Thyroid gland (tissue), 4 donors: ENCODE data around the gene BMP3. TPM values are rescaled to one million over a fixed set of nuclear protein-coding genes. Genes with fewer than 3 reads are reported as not detected.

ENCODE experiments used
- DNase-seq, 2 donors: peaks; one replicate each; pipeline ENCODE4 v3.0.0-alpha.2; 2019
- H3K27ac ChIP-seq, 3 donors: fragments of 200-600 bp; sonication (generic); 1 replicate in 2 of 3; 2 replicates in 1 of 3; pipeline ENCODE4 v1.5.1; 2016 to 2019; ENCODE audit warnings: mild to moderate bottlenecking in 1 of 3, moderate library complexity in 1 of 3
- H3K27me3 ChIP-seq: fragments of 200-600 bp; sonication (generic); one replicate; pipeline ENCODE4 v1.5.1; 2019
- H3K36me3 ChIP-seq, 2 donors: fragments of 200-600 bp; sonication (generic); one replicate each; pipeline ENCODE4 v1.5.1; 2016 to 2019
- H3K4me1 ChIP-seq, 2 donors: fragments of 200-600 bp; sonication (generic); one replicate each; pipeline ENCODE4 v1.5.1; 2017 to 2019
- H3K4me3 ChIP-seq, 3 donors: fragments of 200-600 bp; sonication (generic); replicated peaks in 1 of 3; 1 replicate in 2 of 3; 2 replicates in 1 of 3; pipeline ENCODE4 v1.5.1; 2016; ENCODE audit warnings: mild to moderate bottlenecking in 1 of 3
- H3K9me3 ChIP-seq: fragments of 200-600 bp; sonication (generic); one replicate; pipeline ENCODE4 v1.5.1; 2017
- CTCF ChIP-seq, 6 experiments: fragments of 200-600 bp in 3 of 6; fragments of 450-650 bp in 3 of 6; sonication (generic) in 3 of 6; IDR thresholded peaks; one replicate each; pipeline ENCODE4 v1.5.1; 2016 to 2019; ENCODE audit warnings: antibody characterized with exemption in 6 of 6, mild to moderate bottlenecking in 2 of 6, inconsistent platforms in 1 of 6, moderate library complexity in 1 of 6
- POLR2A ChIP-seq, 2 donors: fragments of 450-650 bp; IDR thresholded peaks; one replicate each; pipeline ENCODE4 v1.6.1; 2017; ENCODE audit warnings: antibody characterized with exemption in 2 of 2, mild to moderate bottlenecking in 2 of 2, moderate library complexity in 1 of 2
- WGBS, 2 donors: methylation state at CpG; one replicate each; pipeline ENCODE4 v1.1.5; 2017; 5-methylcytosine and 5-hydroxymethylcytosine counted together
- intact Hi-C: fragments of 100-400 bp; cut with DNase I; formaldehyde crosslinking; loops from one replicate; pipeline ENCODE4 v1.15.1; 2023
- total RNA-seq, 4 donors: library from RNA; depleted of rRNA; stranded (reverse); fragments of >200 nt; gene quantifications; one replicate each; pipeline ENCODE4 v1.2.3, GENCODE V29; 2016

The BMP3 gene
- total RNA-seq, 4 donors from 2014 or later = 0.13 to 0.45 (median 0.15) TPM; not detected in 1

- Histone ChIP-seq H3K27ac (no peak overlapping the region), H3K4me1 (no peaks in the 10 kb centered on the region), H3K36me3 (no peaks in the 10 kb centered on the region), H3K4me3 (no peak overlapping the region), H3K9me3 (no peaks in the 10 kb centered on the region), H3K27me3 (no peaks in the 10 kb centered on the region)
- TF ChIP-seq POLR2A (IDR thresholded peaks at IDR 0.05) (no peak), CTCF (IDR thresholded peaks at IDR 0.05) (peak in 5 of 6 experiments; percentile 23 to 62 (median 48))
- DNase-seq = no peak
- 22 to 27% methylated on average over 4 of the region's 4 CpGs for WGBS, 2 donors
- intact Hi-C loops = loop anchor here (5.0 kb wide), 1 partner anchor 678 kb away; no protein-coding TSS in a partner anchor
Measured at GRCh38 chr4:81040012-81040659, 9.6 kb downstream of the BMP3 start.

GRCh38 chr4:81042578-81043365, 12.3 kb downstream of the BMP3 start:
- no peak for DNase-seq
- no peak overlapping the region for H3K4me3 ChIP-seq
- no peak overlapping the region for H3K27ac ChIP-seq
- no peak for TF ChIP-seq CTCF (IDR thresholded peaks at IDR 0.05)
- no peak for TF ChIP-seq POLR2A (IDR thresholded peaks at IDR 0.05)
- WGBS, 2 donors = 75 to 80% methylated on average over 5 of the region's 5 CpGs
- H3K4me1 ChIP-seq = no peaks in the 10 kb centered on the region
- H3K36me3 ChIP-seq = no peaks in the 10 kb centered on the region
- intact Hi-C loops = loop anchor here (5.0 kb wide), 1 partner anchor 680 kb away; no protein-coding TSS in a partner anchor
- no peaks in the 10 kb centered on the region for H3K9me3 ChIP-seq
- H3K27me3 ChIP-seq = no peaks in the 10 kb centered on the region

- TF ChIP-seq CTCF (IDR thresholded peaks at IDR 0.05) = no peak
- TF ChIP-seq POLR2A (IDR thresholded peaks at IDR 0.05) = no peak
- no peak for DNase-seq
- no peaks in the 10 kb centered on the region for H3K9me3 ChIP-seq
- no peaks in the 10 kb centered on the region for H3K27me3 ChIP-seq
- intact Hi-C loops = no loop called here
- no peaks in the 10 kb centered on the region for H3K36me3 ChIP-seq
- H3K4me3 ChIP-seq = no peak overlapping the region
- H3K4me1 ChIP-seq = no peaks in the 10 kb centered on the region
- H3K27ac ChIP-seq = no peak overlapping the region
- WGBS, 2 donors = 76 to 84% methylated on average over 4 of the region's 4 CpGs
Measured at GRCh38 chr4:81049330-81049729, 18.8 kb downstream of the BMP3 start.

- Histone ChIP-seq H3K9me3 (no peaks in the 10 kb centered on the region), H3K27me3 (no peaks in the 10 kb centered on the region), H3K27ac (no peak overlapping the region), H3K4me1 (no peaks in the 10 kb centered on the region), H3K4me3 (no peak overlapping the region), H3K36me3 (no peaks in the 10 kb centered on the region)
- intact Hi-C loops = no loop called here
- TF ChIP-seq POLR2A (IDR thresholded peaks at IDR 0.05) (no peak), CTCF (IDR thresholded peaks at IDR 0.05) (no peak)
- no peak for DNase-seq
- WGBS, 2 donors = 59 to 63% methylated on average over 3 of the region's 3 CpGs
Measured at GRCh38 chr4:81049907-81050306, 19.4 kb downstream of the BMP3 start.
